Metanephros (tissue), 2 donors: Measurements from ENCODE around the gene TRIML2. TPM values are rescaled to one million over a fixed set of nuclear protein-coding genes. Genes with fewer than 3 reads are reported as not detected.

Experiments
- small RNA-seq: library from RNA; depleted of rRNA; stranded (forward); fragments of <200 nt; gene quantifications from one replicate; pipeline ENCODE3, GENCODE V24; 2014; ENCODE audit warnings: low replicate concordance
- total RNA-seq: library from RNA; depleted of rRNA; stranded (reverse); fragments of >200 nt; gene quantifications from one replicate; pipeline ENCODE4 v1.2.3, GENCODE V29; 2014

Gene TRIML2
- total RNA-seq = not detected

GRCh38 chr4:188109157-188109755, at the start of gene TRIML2:
Gene TRIML2 (minus strand): TSS chr4:188109603. CDS start chr4:188105368, 4,235 bp downstream.

GRCh38 chr4:188139141-188139540, 29.7 kb upstream of the TRIML2 start, which contains the start of gene TRIML1:
Gene TRIML1 (plus strand): TSS chr4:188139441. CDS start chr4:188139559, 118 bp downstream.

Small RNA genes within 50 kb of the gene (small RNA-seq; reads per million reads assigned to genes)
- gene RNU6-173P = not detected

Other genes starting within 250 kb of the TRIML2 start
- 0.53 TPM for gene ZFP42, start 113.8 kb downstream of the TRIML2 start, total RNA-seq
- not detected for gene TRIML1, start 29.8 kb upstream of the TRIML2 start, total RNA-seq